Body of pancreas (tissue), 4 donors: ENCODE results near the gene ASIP.

ENCODE experiments used
- CTCF ChIP-seq, 7 experiments: fragments of 450-650 bp in 4 of 7; fragments of 200-600 bp in 3 of 7; sonication (generic) in 3 of 7; IDR thresholded peaks; one replicate each; pipeline ENCODE4 v1.5.1; 2016 to 2019; ENCODE audit warnings: antibody characterized with exemption in 7 of 7
- POLR2A ChIP-seq, 3 donors: fragments of 450-650 bp; IDR thresholded peaks; one replicate each; pipeline ENCODE4 v1.6.1; 2016; ENCODE audit warnings: antibody characterized with exemption in 3 of 3, mild to moderate bottlenecking in 2 of 3

DNA sequence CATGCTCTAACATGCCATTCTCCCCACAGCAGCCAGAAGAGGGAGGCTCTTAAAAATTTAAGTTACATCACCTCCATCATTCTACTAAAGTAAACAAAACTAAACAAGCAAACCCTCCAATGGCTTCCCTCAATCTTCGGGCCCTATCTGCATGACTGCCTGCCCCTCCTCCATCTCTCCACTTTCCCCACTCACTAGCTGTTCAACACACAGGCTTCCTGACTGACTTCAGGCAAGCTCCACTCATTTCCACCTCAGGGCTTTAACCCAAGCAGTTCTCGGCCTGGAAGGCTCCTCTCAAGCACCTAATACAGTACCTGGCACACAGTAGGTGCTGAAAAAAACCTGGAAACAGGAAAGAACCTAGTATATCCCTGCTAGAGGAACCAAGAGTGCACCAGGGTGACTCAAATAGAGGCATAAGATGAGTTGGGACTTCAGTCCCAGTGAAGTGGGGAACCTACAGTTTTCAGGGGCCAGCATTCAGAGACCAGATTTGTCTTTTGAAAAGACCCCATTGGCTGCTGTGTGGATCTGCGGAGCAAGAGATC, 59.1 kb downstream of the ASIP start:
- TF ChIP-seq CTCF (IDR thresholded peaks at IDR 0.05) (no peak), POLR2A (IDR thresholded peaks at IDR 0.05) (no peak)
